ENCODE measurements around the gene SPINK8.

SPINK8 gene

GRCh38 chr3:48320996-48321395 lies 12.5 kb downstream of the SPINK8 start:
- FAIRE-seq: no peak

GRCh38 chr3:48318713-48319468 lies 14.6 kb downstream of the SPINK8 start:
- FAIRE-seq: no peak

DNA sequence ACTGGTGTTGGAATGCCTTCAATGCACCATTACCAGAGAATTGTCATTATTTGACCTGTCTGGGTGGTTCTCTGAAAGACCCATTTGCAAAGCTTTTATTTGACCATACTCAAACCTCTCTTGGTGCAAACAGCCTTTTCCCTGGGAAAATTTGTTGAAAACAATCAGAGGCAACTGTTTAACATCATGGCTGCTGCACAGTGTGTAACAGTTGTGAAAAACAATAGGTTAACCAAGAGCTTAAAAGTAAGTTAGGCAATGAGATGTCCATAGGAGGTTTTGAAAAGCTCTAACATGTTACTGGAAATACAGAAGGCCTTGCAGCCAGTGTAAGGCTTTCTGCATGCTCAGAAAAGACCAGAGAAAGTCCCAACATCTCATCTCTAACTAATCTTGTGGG lies 18.9 kb downstream of the SPINK8 start:
- no peak for FAIRE-seq

GRCh38 chr3:48306860-48307530 lies 26.5 kb downstream of the SPINK8 start:
- no peak for FAIRE-seq

GRCh38 chr3:48306290-48306689 lies 27.2 kb downstream of the SPINK8 start:
- FAIRE-seq: no peak

DNA sequence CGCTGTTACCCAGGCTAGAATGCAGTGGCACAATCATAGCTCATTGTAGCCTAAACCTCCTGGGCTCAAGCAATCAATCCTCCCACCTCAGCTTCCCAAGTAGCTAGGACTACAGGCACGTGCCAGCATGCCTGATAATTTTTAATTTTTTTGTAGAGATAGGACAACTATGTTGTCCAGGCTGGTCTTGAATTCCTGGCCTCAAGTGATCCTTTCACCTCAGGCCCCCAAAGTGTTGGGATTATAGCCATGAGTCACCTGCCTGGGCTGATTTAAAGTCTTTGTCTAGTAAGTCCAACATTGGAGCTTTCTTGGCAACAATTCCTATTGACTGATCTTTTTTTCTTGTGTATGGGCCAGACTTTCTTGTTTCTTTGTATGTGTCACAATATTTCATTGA lies 28.1 kb downstream of the SPINK8 start:
- no peak for FAIRE-seq

DNA sequence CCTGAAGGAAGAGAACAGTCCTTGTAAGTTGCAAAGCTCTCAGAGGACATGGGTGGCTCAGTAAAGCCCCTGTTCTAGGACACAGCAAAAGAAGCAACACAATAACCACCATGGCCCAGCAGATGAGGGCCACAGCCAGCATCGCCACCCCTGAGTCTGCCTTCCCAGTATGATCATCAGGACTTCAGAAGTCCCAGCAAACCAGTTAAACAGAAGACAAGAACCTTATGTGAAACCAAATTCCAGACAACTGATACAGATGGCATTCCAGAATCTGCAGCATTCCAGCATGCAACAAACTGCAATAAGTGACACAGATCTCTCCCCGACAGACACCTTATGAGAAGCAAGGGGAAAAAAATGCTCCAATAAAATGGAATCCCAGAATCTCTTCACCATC lies 30.4 kb downstream of the SPINK8 start:
- no peak for FAIRE-seq

DNA sequence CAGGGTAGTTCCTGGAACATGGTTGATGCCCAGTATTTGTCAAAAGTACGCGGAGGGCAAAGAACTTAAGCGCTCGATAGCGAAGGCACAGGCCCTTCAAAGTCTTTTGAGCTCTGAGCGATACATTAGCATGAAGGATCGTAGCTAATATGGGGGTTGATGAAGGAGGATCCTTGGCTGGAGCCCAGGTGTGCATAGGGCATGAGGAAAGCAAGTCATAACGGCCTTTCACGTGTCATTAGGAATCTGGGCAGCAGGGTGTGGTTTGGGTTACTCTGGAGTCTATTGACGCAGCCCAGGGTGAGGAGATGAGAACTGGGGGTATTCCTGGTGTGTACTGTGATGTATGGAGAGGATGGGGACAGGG lies 31.7 kb downstream of the SPINK8 start:
- no peak for FAIRE-seq

GRCh38 chr3:48301020-48301799 lies 32.3 kb downstream of the SPINK8 start, which contains the start of gene NME6:
NME6 (minus strand) TSS chr3:48301367.
- FAIRE-seq: no peak

DNA sequence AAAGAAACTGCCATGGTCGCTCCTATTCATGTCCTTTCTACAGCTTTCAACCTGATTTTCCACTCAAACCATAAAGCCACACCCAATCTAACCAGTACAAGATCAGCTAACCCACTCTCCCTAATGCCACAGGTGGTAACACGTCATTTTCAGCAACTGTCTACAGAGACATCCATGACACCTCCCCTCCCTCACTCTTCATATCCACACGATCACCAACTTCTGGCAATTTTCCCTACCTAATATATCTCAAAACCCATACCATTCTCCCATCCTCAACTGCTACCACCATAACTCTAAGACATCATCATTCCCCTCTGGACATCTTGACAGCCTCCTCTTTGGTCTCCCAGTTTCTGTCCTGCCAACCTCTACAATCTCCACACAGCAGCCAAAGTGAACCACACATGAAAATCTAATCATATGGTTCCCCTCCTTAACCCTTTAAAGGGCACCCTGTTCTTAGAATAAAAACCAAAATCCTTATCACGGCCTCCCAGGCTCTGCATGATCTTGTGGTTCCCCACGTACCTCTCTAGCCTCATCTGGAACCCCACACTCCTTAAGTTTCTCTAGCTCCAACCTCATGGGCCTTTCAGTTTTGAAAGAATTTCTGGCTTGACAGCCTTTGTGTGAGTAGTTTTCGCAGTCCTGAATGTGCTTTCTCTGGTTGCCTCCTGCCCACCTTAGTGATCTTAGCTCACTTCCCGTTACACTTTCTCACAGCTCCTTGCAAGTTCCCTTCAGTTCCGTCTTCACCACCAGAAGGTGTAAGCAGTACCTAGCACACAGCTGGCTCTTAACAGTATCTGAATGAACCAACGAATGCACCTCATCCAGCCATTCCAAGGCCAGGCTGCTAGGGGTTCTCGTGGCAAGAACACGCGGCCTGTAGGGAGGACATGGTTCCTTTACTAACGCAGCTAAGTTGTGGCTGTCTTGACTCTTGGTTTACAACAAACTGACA lies 33.4 kb downstream of the SPINK8 start:
- no peak for FAIRE-seq

DNA sequence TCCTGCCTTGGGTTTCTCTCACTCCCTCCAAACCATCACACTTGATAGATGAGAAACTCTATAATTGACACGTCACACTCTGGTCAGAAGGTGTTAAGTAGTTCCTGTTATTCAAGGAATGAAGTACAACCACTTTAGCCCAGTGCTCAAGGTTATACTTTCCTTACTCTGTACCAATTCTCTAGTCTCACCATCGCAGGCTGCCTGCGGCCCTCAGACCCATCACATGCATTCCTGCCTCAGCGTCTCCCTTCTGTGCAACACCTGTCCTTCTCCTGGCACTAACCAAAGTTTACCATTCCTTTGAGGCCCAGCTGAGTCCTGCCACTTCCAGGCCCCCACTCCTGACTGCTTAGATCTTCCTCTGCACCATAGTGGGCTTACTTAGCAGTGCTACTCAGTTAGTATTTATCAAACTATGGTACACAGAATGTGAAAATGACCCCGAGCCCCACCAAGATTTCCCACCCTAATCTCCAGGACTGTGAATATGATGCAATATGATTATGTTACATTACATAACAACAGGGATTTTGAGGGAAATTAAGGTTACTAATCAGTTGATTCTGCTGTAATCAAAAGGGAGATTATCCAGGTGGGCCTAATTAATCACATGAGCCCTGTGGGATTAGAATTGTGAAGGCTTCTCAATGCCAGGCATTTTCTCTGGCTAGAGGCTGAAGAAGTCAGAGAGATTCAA lies 36.2 kb downstream of the SPINK8 start:
- no peak for FAIRE-seq

GRCh38 chr3:48296699-48297098 lies 36.8 kb downstream of the SPINK8 start:
- no peak for FAIRE-seq

- no peak for FAIRE-seq
These were observed 38.7 kb downstream of the SPINK8 start for GRCh38 chr3:48294611-48295263.

GRCh38 chr3:48289659-48290058 lies 43.8 kb downstream of the SPINK8 start:
- FAIRE-seq: no peak

GRCh38 chr3:48287034-48287433 lies 46.4 kb downstream of the SPINK8 start:
- FAIRE-seq: no peak

- no peak for FAIRE-seq
These were observed 47.2 kb downstream of the SPINK8 start for GRCh38 chr3:48286308-48286707.

GRCh38 chr3:48285675-48286074 lies 47.8 kb downstream of the SPINK8 start:
- FAIRE-seq: no peak

DNA sequence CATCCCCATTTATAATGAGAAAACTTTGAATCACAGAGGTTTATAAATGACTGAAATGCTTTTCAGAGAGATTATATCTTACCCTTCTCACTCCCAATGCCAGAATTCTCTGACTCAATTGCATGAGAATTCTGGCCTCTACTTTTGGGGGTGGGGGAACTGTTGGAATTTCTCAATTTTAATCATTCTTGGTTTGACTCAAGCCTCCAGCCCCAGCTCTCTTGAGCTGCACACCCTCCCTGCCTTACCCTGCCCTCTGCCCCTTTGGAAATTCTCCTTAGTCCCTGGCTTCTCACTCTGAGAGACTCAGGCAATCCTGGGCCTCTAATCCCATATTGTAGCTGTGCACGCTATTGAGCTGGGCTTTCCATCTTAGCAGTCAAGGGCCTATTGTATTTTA lies 48.3 kb downstream of the SPINK8 start:
- no peak for FAIRE-seq

GRCh38 chr3:48280881-48281280 lies 52.6 kb downstream of the SPINK8 start:
- no peak for FAIRE-seq

DNA sequence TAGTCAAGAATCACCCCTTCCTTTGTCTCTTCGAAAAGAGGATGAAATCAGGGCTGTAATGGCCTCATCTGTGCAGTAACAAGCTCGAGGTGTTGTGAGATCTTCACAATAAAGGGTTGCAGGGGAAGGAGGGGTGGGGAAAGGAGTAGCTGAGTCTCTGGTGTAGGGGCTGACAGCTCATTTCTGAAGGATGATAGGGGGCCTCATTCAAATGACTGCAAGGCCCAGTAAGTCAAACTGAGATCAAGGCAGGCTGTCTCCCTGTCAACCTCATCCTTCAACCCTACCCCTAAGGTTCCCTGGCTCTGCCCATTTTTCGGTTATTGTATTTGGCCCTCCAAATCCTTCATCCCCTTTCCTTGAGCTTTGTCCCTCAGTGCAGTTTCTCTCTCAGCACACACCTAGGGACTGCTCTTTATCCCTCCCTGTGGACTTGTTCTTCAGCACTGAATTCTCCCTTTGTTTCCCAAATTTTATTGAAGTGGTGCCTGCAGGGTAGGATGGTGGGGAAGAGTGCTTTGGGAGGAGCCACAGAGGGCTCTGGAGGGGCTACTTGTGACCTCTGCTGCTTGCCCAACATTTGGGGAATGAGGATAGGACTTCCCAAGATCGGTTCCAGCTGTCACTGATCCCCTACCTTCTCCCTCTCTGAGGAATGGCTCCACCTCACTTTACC lies 54.4 kb downstream of the SPINK8 start:
- FAIRE-seq: no peak
